CD4-positive, alpha-beta T cell (primary cell): ENCODE results near the gene NME4. TPM values are rescaled to one million over a fixed set of nuclear protein-coding genes. Genes with fewer than 3 reads are reported as not detected.
"Not testable (repeated sequence)": the region's sequence is repeated elsewhere in the genome, so short reads cannot be mapped to it uniquely, and the experiment has no call there.

ENCODE experiments used
- ATAC-seq: fragments of 200-7000 bp; cut with Tn5 transposase; one replicate; pipeline ENCODE4 v1.10.0; 2022; ENCODE audit warnings: mild to moderate bottlenecking; ENCODE audit not compliant: poor library complexity
- CTCF ChIA-PET: fragments of 350-600 bp; sonication (Branson Sonifier 250); formaldehyde crosslinking; loops from one replicate; lab custom pipeline; 2021; ENCODE audit warnings: antibody characterized with exemption, inconsistent platforms; lab: Charles Lee
- POLR2A ChIA-PET: fragments of 350-600 bp; sonication (Branson Sonifier 250); formaldehyde crosslinking; loops from one replicate; lab custom pipeline; 2021; ENCODE audit warnings: antibody characterized with exemption, inconsistent platforms; lab: Charles Lee
- DNase-seq, 14 experiments: peaks; one replicate each; pipeline ENCODE4 v3.0.0-alpha.2; 2013 to 2020; ENCODE audit warnings: mixed read lengths in 2 of 14
- H3K27ac ChIP-seq, 2 donors: one replicate each; pipeline versions ENCODE4 v1.5.1 to v1.7.0; 2013; ENCODE audit warnings: low read length in 2 of 2, low read depth in 1 of 2, mild to moderate bottlenecking in 1 of 2
- H3K27me3 ChIP-seq, 2 experiments: 1 replicate in 1 of 2; 2 replicates in 1 of 2; pipeline versions ENCODE4 v1.6.1 to v1.7.0; 2013; ENCODE audit warnings: low read length in 2 of 2, control low read depth in 1 of 2, mild to moderate bottlenecking in 1 of 2, moderate library complexity in 1 of 2; ENCODE audit not compliant: insufficient read depth in 2 of 2, control insufficient read depth in 1 of 2
- H3K36me3 ChIP-seq: one replicate; pipeline ENCODE4 v1.6.1; 2013; ENCODE audit warnings: low read length, control low read depth; ENCODE audit not compliant: insufficient read depth
- H3K4me1 ChIP-seq: one replicate; pipeline ENCODE4 v1.6.1; 2013; ENCODE audit warnings: low read length, control low read depth; ENCODE audit not compliant: insufficient read depth
- H3K4me3 ChIP-seq: one replicate; pipeline ENCODE4 v1.5.1; 2013; ENCODE audit warnings: mild to moderate bottlenecking, low read length, moderate library complexity
- H3K9me3 ChIP-seq, 2 experiments: 1 replicate in 1 of 2; 2 replicates in 1 of 2; pipeline versions ENCODE4 v1.6.1 to v1.7.0; 2013; ENCODE audit warnings: low read length in 2 of 2, mild to moderate bottlenecking in 2 of 2, control low read depth in 1 of 2, moderate library complexity in 1 of 2; ENCODE audit not compliant: control insufficient read depth in 1 of 2, insufficient read depth in 1 of 2
- H3K27ac Mint-ChIP-seq: one replicate; pipeline ENCODE4 v1.8.0; 2020; ENCODE audit warnings: mixed read lengths
- H3K27me3 Mint-ChIP-seq: one replicate; pipeline ENCODE4 v1.8.0; 2021; ENCODE audit warnings: mixed read lengths
- H3K36me3 Mint-ChIP-seq: one replicate; pipeline ENCODE4 v1.8.0; 2021; ENCODE audit warnings: low read depth, mixed read lengths
- H3K4me1 Mint-ChIP-seq: one replicate; pipeline ENCODE4 v1.8.0; 2021; ENCODE audit warnings: low read depth, mixed read lengths
- H3K4me3 Mint-ChIP-seq: one replicate; pipeline ENCODE4 v1.8.0; 2020; ENCODE audit warnings: mild to moderate bottlenecking, mixed read lengths
- H3K9me3 Mint-ChIP-seq: one replicate; pipeline ENCODE4 v1.8.0; 2020; ENCODE audit warnings: mixed read lengths
- intact Hi-C, 2 experiments: fragments of 100-400 bp; cut with DNase I in 1 of 2; cut with micrococcal nuclease in 1 of 2; formaldehyde crosslinking; loops; one replicate each; pipeline versions ENCODE4 v1.15.1 to v1.9.0; 2023 to 2025; cut with DNase I, micrococcal nuclease
- total RNA-seq, 174 experiments: library from RNA in 2 of 174; stranded (reverse) in 2 of 174; gene quantifications; one replicate each; pipeline ENCODE4 v1.2.3 and lab custom pipeline; 2021 to 2026
- TF ChIP-seq, protein P1 (sequence below): fragments of 200-600 bp; IDR thresholded peaks from one replicate; pipeline ENCODE4 v1.8.0; 2022; ENCODE audit warnings: antibody characterized with exemption, mild to moderate bottlenecking

Gene NME4
- total RNA-seq, 2 experiments from 2014 or later = 31.2 to 32.6 TPM

DNA sequence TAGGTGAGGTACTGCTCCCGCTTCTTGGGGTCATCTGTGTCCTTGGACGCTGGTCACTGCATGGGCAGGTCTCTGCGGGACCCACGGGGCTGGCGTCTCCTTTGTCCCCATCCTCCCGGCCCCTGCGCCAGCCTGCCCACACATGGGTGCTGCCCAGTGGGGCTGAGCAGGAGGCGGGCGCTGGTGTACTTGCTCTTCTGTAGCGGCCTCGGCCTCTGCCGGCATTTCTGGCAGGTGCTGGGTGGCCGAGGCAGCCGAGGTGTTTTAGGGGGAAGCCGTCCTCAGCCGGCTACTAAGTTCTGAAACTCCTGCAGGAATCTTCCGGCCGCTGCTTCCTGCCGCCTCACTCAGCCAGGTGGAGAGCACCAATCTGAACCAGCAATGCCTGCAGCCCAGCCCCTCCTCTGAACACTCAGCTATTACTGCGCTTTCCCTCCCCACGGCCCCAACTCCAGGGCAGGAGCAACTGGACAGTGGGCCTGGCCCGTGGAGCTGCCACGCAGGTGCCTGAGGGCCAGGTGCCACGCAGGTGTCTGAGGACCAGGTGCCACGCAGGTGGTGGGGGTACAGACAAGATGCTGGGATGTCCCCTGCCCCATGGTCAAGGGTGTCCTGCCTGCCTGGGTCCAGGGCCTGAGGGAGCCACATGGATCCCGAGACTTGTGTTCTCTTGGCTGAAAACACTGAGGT, 14.7 kb downstream of the NME4 start:
- Histone ChIP-seq H3K27me3 (no peaks in the 10 kb centered on the region), H3K27ac (no peak overlapping the region), H3K9me3 (no peaks in the 10 kb centered on the region), H3K4me3 (no peak overlapping the region), H3K4me1 (no peaks in the 10 kb centered on the region), H3K36me3 (no peaks in the 10 kb centered on the region)
- H3K4me1 Mint-ChIP-seq = no peaks in the 10 kb centered on the region
- ATAC-seq (no peak), DNase-seq (no peak)
- TF ChIP-seq, protein P1, sequence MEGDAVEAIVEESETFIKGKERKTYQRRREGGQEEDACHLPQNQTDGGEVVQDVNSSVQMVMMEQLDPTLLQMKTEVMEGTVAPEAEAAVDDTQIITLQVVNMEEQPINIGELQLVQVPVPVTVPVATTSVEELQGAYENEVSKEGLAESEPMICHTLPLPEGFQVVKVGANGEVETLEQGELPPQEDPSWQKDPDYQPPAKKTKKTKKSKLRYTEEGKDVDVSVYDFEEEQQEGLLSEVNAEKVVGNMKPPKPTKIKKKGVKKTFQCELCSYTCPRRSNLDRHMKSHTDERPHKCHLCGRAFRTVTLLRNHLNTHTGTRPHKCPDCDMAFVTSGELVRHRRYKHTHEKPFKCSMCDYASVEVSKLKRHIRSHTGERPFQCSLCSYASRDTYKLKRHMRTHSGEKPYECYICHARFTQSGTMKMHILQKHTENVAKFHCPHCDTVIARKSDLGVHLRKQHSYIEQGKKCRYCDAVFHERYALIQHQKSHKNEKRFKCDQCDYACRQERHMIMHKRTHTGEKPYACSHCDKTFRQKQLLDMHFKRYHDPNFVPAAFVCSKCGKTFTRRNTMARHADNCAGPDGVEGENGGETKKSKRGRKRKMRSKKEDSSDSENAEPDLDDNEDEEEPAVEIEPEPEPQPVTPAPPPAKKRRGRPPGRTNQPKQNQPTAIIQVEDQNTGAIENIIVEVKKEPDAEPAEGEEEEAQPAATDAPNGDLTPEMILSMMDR = no peak
- H3K9me3 Mint-ChIP-seq = no peaks in the 10 kb centered on the region
- H3K36me3 Mint-ChIP-seq = no peaks in the 10 kb centered on the region
- CTCF ChIA-PET = no interaction called here
- H3K4me3 Mint-ChIP-seq = no peak overlapping the region
- POLR2A ChIA-PET = no interaction called here
- no peak overlapping the region for H3K27ac Mint-ChIP-seq
- H3K27me3 Mint-ChIP-seq = no peaks in the 10 kb centered on the region
- intact Hi-C loops = no loop called here

DNA sequence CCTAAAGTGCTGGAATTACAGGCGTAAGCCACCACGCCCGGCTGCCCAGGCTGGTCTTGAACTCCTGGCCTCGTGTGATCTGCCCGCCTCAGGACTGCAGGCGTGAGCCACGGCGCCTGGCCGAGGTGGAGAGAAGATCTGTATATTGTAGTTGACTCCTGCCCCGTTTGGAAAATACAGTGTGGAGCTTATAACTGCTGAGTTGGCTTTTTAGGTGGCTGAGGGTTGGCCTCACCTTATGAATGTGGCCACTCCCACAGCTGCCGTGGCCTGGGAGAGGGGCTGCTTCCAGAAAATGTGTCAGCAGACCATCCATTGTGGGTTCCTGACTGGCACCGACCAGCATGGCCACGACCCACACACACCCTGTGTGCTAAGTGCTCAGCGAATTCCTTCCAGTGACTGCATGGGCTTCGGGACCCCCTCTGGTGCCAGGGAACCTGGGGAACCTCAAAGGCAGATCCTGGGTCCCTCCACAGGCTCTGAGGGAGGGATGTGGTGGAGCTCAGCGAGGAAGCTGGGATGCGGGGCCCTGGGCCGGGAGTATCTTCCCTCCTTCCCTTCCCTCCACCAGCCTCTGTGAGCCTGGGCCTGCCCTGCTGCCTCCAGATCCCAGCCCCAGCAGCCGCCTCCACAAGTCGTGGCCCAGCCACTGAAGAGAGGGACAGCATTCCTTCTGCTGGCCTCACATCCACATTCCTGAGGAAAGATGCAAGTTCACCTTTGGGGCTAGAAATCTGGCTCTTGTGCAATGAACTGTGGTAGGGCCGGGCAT, 17.6 kb downstream of the NME4 start:
- intact Hi-C loops = no loop called here
- Histone ChIP-seq H3K36me3 (no peaks in the 10 kb centered on the region), H3K27ac (no peak overlapping the region), H3K4me3 (no peak overlapping the region), H3K9me3 (no peaks in the 10 kb centered on the region), H3K27me3 (no peaks in the 10 kb centered on the region), H3K4me1 (no peaks in the 10 kb centered on the region)
- Mint-ChIP-seq H3K27me3 (no peaks in the 10 kb centered on the region), H3K9me3 (no peaks in the 10 kb centered on the region), H3K4me1 (no peaks in the 10 kb centered on the region), H3K4me3 (no peak overlapping the region), H3K27ac (no peak overlapping the region), H3K36me3 (no peaks in the 10 kb centered on the region)
- DNase-seq = no peak
- ChIA-PET CTCF (no interaction called here), POLR2A (no interaction called here)
- TF ChIP-seq, protein P1 = no peak
- no peak for ATAC-seq

DNA sequence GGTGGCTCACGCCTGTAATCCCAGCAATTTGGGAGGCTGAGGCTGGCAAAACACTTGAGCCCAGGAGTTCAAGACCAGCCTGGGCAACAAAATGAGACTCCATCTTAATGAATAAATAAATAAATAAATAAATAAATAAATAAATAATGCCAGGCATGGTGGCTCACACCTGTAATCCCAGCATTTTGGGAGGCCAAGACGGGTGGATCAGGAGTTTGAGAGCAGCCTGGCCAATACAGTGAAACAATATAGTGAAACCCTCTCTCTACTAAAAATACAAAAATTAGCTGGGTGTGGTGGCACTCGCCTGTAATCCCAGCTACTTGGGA, 18.1 kb downstream of the NME4 start:
- intact Hi-C loops, CTCF ChIA-PET, H3K4me1 Mint-ChIP-seq, H3K4me3 Mint-ChIP-seq, H3K9me3 Mint-ChIP-seq, H3K27me3 Mint-ChIP-seq, H3K9me3 ChIP-seq, H3K27ac ChIP-seq, H3K36me3 ChIP-seq, H3K27ac Mint-ChIP-seq, H3K4me1 ChIP-seq, H3K4me3 ChIP-seq, H3K36me3 Mint-ChIP-seq, DNase-seq, H3K27me3 ChIP-seq, ATAC-seq, POLR2A ChIA-PET: not testable (repeated sequence)

DNA sequence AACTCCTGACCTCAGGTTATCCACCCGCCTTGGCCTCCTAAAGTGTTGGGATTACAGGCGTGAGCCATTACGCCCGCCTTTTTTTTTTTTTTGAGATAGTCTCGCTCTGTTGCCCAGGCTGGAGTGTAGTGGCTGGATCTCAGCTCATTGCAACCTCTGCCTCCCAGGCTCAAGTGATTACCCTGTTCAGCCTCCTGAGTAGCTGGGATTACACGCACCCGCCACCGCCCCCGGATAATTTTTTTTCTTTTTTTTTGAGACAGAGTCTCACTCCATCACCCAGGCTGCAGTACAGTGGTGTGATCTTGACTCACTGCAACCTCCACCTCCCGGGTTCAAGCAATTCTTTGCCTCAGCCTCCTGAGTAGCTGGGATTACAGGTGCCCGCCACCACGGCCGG, 25.2 kb downstream of the NME4 start:
- H3K9me3 Mint-ChIP-seq, H3K4me3 ChIP-seq, ATAC-seq, H3K4me3 Mint-ChIP-seq, H3K27ac ChIP-seq, H3K27me3 ChIP-seq, H3K27me3 Mint-ChIP-seq, DNase-seq, H3K27ac Mint-ChIP-seq, H3K36me3 ChIP-seq, H3K9me3 ChIP-seq, intact Hi-C loops, H3K36me3 Mint-ChIP-seq, CTCF ChIA-PET: not testable (repeated sequence)
- peaks cover 19% of the 10 kb centered on the region for H3K4me1 Mint-ChIP-seq
- POLR2A ChIA-PET = interaction anchor here (0.6 kb wide), 1 partner anchor 42 kb away, joined by 3 read pairs; no protein-coding TSS in a partner anchor
- peaks cover 25% of the 10 kb centered on the region for H3K4me1 ChIP-seq
